Measurements from ENCODE around the gene MLLT3. TPM values are rescaled to one million over a fixed set of nuclear protein-coding genes. Genes with fewer than 3 reads are reported as not detected.

Gene MLLT3
- total RNA-seq, 1 donor from 2014 or later = 65.8 TPM

DNA sequence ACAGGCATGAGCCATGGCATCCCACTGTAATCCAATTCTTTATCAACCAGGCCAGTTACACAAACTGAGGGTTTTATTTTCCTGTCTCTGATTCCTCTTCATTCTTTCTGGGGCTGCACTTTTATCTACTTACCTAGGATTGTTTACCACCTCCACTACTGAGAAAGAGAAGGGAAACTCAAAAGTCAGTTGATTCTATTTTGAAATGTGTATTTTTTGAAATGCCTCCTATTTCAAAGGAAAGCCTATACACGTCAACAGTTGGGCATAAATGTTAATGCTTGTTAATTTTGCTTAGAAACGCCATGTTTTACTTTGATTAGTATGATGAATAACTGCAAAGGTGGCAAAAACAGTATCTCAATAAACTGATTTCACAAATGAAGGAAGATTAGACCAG lies 92.5 kb downstream of the MLLT3 start:
- H3K27ac ChIP-seq (ENCODE audit: low read depth, low read length) = no peak overlapping the region

DNA sequence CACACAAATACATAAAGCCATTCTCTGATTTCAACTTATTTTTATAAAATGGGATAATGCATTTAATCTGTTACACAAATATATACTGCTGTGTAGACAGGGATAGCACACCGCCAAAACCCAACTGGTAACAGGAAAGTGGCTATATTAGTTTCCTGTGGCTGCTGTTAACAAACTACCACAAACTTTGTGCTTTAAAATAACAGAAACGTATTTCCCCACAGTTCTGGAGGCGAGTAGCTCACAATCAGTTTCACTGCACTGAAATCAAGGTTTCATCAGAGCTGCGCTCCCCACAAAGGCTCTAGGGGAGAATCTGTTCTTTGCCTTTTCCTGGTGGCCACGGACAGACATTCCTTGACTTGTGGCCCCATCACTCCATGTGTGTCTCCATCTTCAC lies 94.0 kb downstream of the MLLT3 start:
- no peak overlapping the region for H3K4me3 ChIP-seq (ENCODE audit: low read length in 3 of 3)
- no peaks in the 10 kb centered on the region for H3K9me3 ChIP-seq (ENCODE audit: control insufficient read depth in 3 of 3, low read length in 3 of 3)
- H3K27me3 ChIP-seq (ENCODE audit: control insufficient read depth in 3 of 3, insufficient read depth in 3 of 3, low read length in 3 of 3) = no peaks in the 10 kb centered on the region
- H3K27ac ChIP-seq (ENCODE audit: low read depth, low read length) = no peak overlapping the region
- H3K36me3 ChIP-seq (ENCODE audit: control insufficient read depth in 3 of 3, insufficient read depth in 3 of 3, low read length in 3 of 3) = no peaks in the 10 kb centered on the region
- no peak overlapping the region for H3K9ac ChIP-seq (ENCODE audit: low read depth in 1 of 3, low read length in 3 of 3)
- peaks cover 0 to 7% (median 3%) of the 10 kb centered on the region in 3 donors for H3K4me1 ChIP-seq (ENCODE audit: control insufficient read depth in 3 of 3, insufficient read depth in 3 of 3, low read length in 3 of 3)

More for the DNA sequence above, 92.5 kb downstream of the MLLT3 start:
- Histone ChIP-seq H3K9ac (ENCODE audit: low read depth in 1 of 3, low read length in 3 of 3) (no peak overlapping the region), H3K4me1 (ENCODE audit: control insufficient read depth in 3 of 3, insufficient read depth in 3 of 3, low read length in 3 of 3) (peaks cover 0 to 7% (median 3%) of the 10 kb centered on the region in 3 donors), H3K9me3 (ENCODE audit: control insufficient read depth in 3 of 3, low read length in 3 of 3) (no peaks in the 10 kb centered on the region), H3K36me3 (ENCODE audit: control insufficient read depth in 3 of 3, insufficient read depth in 3 of 3, low read length in 3 of 3) (no peaks in the 10 kb centered on the region), H3K27me3 (ENCODE audit: control insufficient read depth in 3 of 3, insufficient read depth in 3 of 3, low read length in 3 of 3) (no peaks in the 10 kb centered on the region), H3K4me3 (ENCODE audit: low read length in 3 of 3) (no peak overlapping the region)

DNA sequence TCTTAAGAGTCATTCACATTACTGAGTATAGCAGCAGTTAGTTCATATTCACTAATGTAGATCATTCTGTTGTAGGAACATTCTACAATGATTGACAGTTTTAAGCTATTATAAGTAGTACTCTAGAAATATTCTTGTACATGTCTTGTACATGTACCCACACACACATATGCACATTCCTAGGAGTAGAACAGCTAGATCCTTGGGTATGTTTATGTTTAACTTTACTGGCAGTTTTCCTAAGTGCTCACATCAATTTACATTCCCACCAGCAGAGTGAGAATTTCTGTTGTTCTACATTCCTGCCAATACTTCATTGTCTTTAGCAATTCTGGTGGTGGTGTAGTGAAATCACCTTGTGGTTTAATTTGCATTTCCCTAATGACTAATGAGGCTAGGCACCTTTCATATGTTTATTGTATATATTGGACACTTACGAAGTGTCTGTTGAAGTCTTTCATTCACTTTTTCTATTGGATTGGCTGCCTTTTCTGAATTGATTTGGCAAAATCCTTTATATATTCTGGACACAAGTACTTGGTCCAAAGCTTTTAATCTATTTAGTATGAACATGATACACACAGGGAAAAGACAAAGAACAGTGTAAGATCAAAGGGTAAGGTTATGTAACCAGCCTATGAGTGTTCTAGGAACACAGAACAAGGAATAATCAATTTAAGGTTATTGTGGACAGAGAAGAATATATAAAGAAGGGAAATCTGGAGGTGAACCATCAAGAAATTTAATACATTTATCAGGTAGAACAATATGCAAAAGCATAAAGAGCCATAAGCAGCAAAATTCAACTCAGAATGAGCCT lies 95.6 kb downstream of the MLLT3 start:
- no peaks in the 10 kb centered on the region for H3K4me1 ChIP-seq (ENCODE audit: control insufficient read depth in 3 of 3, insufficient read depth in 3 of 3, low read length in 3 of 3)
- H3K27me3 ChIP-seq (ENCODE audit: control insufficient read depth in 3 of 3, insufficient read depth in 3 of 3, low read length in 3 of 3) = no peaks in the 10 kb centered on the region
- no peak overlapping the region for H3K4me3 ChIP-seq (ENCODE audit: low read length in 3 of 3)
- no peak overlapping the region for H3K27ac ChIP-seq (ENCODE audit: low read depth, low read length)
- H3K9me3 ChIP-seq (ENCODE audit: control insufficient read depth in 3 of 3, low read length in 3 of 3) = no peaks in the 10 kb centered on the region
- H3K36me3 ChIP-seq (ENCODE audit: control insufficient read depth in 3 of 3, insufficient read depth in 3 of 3, low read length in 3 of 3) = no peaks in the 10 kb centered on the region
- no peak overlapping the region for H3K9ac ChIP-seq (ENCODE audit: low read depth in 1 of 3, low read length in 3 of 3)

DNA sequence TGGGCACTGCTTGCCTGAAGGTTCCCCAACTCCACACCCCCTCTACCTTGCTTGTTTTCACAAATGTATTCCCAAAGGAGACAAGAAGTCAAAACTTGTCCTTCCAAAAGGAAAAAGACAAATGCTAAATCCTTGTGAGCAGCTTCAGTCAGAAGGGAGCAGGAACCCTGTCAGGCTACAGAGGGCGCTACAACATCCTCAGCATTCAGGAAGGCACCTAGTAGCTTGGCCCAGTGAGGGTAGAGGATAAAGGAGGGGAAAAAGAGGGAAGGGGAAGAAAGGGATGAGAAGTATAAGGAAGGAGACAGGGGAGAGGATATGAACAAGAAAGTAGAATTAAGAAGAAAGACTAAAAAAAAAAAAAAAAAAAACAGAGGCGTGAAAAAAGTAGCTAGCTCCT lies 97.5 kb downstream of the MLLT3 start:
- Histone ChIP-seq H3K36me3 (ENCODE audit: control insufficient read depth in 3 of 3, insufficient read depth in 3 of 3, low read length in 3 of 3) (no peaks in the 10 kb centered on the region), H3K27ac (ENCODE audit: low read depth, low read length) (no peak overlapping the region), H3K9ac (ENCODE audit: low read depth in 1 of 3, low read length in 3 of 3) (no peak overlapping the region), H3K4me3 (ENCODE audit: low read length in 3 of 3) (no peak overlapping the region), H3K27me3 (ENCODE audit: control insufficient read depth in 3 of 3, insufficient read depth in 3 of 3, low read length in 3 of 3) (no peaks in the 10 kb centered on the region), H3K4me1 (ENCODE audit: control insufficient read depth in 3 of 3, insufficient read depth in 3 of 3, low read length in 3 of 3) (no peaks in the 10 kb centered on the region), H3K9me3 (ENCODE audit: control insufficient read depth in 3 of 3, low read length in 3 of 3) (no peaks in the 10 kb centered on the region)

DNA sequence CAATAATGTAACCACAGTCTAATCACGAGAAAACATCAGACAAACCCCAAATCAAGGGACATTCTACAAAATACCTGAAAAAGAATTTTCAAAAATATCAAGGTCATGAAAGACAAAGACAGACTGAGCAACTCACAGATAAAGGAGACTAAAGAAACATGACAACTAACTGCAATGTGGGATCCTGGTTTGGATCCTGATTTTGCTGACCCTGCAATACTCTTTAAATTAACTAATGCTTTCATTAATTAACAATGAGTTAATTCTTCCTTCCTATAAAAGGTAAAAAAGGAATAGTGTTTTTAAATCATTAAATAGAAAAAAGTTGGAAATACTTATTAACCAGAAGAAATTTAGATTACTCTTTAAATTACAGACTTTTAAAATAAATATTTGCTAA lies 103.6 kb downstream of the MLLT3 start:
- H3K36me3 ChIP-seq (ENCODE audit: control insufficient read depth in 3 of 3, insufficient read depth in 3 of 3, low read length in 3 of 3) = no peaks in the 10 kb centered on the region
- no peak overlapping the region for H3K9ac ChIP-seq (ENCODE audit: low read depth in 1 of 3, low read length in 3 of 3)
- H3K27ac ChIP-seq (ENCODE audit: low read depth, low read length) = no peak overlapping the region
- no peaks in the 10 kb centered on the region for H3K27me3 ChIP-seq (ENCODE audit: control insufficient read depth in 3 of 3, insufficient read depth in 3 of 3, low read length in 3 of 3)
- H3K9me3 ChIP-seq (ENCODE audit: control insufficient read depth in 3 of 3, low read length in 3 of 3) = no peaks in the 10 kb centered on the region
- no peak overlapping the region for H3K4me3 ChIP-seq (ENCODE audit: low read length in 3 of 3)
- peaks cover 0 to 5% (median 0%) of the 10 kb centered on the region in 3 donors for H3K4me1 ChIP-seq (ENCODE audit: control insufficient read depth in 3 of 3, insufficient read depth in 3 of 3, low read length in 3 of 3)

DNA sequence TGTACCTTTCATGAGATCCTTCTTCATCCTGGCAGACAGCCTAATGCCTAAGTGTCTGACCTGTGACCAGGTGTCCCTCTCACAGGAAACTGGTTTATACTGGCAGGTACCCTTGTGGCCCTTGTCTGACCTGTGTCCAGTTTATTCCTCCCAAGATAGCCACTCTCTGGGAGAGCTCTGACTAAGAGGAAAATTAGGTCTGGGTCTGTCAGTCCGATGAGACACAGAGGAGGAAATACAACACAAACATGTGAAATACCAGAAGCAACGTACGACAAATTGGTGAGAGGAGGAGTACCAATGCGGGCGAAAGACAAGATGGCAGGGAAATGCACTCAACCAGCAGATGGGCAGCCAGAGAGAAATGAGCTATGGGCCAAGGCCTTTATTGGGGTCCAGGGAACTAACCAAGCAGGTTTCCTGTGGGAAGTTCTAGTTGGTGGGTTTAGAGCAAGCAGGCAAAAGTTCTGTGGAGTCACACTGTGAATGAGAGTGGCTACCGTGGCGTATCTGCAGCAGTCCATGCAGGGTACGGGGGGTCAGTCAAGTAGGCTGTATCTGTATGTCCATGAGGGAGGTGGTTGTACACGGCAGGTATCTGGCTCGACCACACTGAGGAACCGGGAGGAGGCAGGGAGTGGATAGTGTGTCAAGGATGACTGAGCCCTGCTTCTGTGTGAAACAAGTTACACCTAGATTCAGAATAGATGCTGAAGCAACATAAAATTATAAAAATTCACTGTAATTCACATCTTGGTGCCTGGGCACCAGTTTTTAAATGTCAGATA lies 109.0 kb downstream of the MLLT3 start:
- Histone ChIP-seq H3K9me3 (ENCODE audit: control insufficient read depth in 3 of 3, low read length in 3 of 3) (no peaks in the 10 kb centered on the region), H3K4me3 (ENCODE audit: low read length in 3 of 3) (no peak overlapping the region), H3K27me3 (ENCODE audit: control insufficient read depth in 3 of 3, insufficient read depth in 3 of 3, low read length in 3 of 3) (no peaks in the 10 kb centered on the region), H3K4me1 (ENCODE audit: control insufficient read depth in 3 of 3, insufficient read depth in 3 of 3, low read length in 3 of 3) (peaks cover 3 to 11% (median 6%) of the 10 kb centered on the region in 3 donors), H3K36me3 (ENCODE audit: control insufficient read depth in 3 of 3, insufficient read depth in 3 of 3, low read length in 3 of 3) (no peaks in the 10 kb centered on the region), H3K9ac (ENCODE audit: low read depth in 1 of 3, low read length in 3 of 3) (no peak overlapping the region), H3K27ac (ENCODE audit: low read depth, low read length) (no peak overlapping the region)

DNA sequence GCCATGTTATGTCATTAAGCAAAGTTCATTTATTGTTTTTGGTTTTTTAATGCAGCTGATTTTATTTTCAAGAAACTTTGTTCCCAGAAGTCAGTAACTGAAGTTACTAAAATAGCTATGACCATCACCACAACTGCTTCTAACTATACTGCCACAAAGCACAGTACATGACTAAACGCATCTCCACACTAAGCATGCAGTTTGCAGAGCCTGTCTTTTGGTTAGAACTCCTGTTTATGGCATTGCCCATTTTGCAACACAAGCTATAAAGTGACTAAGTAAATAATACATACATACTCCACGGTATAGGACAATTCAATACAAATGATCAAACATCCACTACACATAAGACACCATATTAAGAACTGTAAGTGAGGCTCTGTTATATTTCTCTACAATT lies 109.7 kb downstream of the MLLT3 start:
- Histone ChIP-seq H3K27me3 (ENCODE audit: control insufficient read depth in 3 of 3, insufficient read depth in 3 of 3, low read length in 3 of 3) (no peaks in the 10 kb centered on the region), H3K9me3 (ENCODE audit: control insufficient read depth in 3 of 3, low read length in 3 of 3) (no peaks in the 10 kb centered on the region), H3K36me3 (ENCODE audit: control insufficient read depth in 3 of 3, insufficient read depth in 3 of 3, low read length in 3 of 3) (no peaks in the 10 kb centered on the region), H3K4me3 (ENCODE audit: low read length in 3 of 3) (no peak overlapping the region), H3K27ac (ENCODE audit: low read depth, low read length) (no peak overlapping the region), H3K4me1 (ENCODE audit: control insufficient read depth in 3 of 3, insufficient read depth in 3 of 3, low read length in 3 of 3) (peaks cover 3 to 11% (median 6%) of the 10 kb centered on the region in 3 donors), H3K9ac (ENCODE audit: low read depth in 1 of 3, low read length in 3 of 3) (no peak overlapping the region)

DNA sequence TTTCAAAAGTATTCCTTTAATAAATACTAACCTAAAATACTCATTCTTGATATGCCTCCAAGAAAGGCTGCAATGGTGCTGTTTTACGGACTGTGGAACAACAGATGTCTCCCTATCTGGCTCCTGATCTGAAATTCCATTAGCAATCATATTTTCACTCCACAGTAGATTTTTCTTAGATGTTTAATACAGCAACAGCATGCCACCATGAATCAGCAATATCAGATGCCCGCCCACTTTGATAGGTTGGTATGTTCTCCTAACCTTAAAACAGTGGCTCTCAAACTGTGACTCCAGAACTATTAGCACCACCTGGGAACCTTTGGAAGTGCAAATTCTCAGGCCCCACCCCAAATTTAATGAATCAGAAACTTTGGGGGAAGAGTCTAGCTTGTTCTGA lies 110.2 kb downstream of the MLLT3 start:
- Histone ChIP-seq H3K36me3 (ENCODE audit: control insufficient read depth in 3 of 3, insufficient read depth in 3 of 3, low read length in 3 of 3) (no peaks in the 10 kb centered on the region), H3K27me3 (ENCODE audit: control insufficient read depth in 3 of 3, insufficient read depth in 3 of 3, low read length in 3 of 3) (no peaks in the 10 kb centered on the region), H3K4me3 (ENCODE audit: low read length in 3 of 3) (no peak overlapping the region), H3K27ac (ENCODE audit: low read depth, low read length) (no peak overlapping the region), H3K9ac (ENCODE audit: low read depth in 1 of 3, low read length in 3 of 3) (no peak overlapping the region), H3K4me1 (ENCODE audit: control insufficient read depth in 3 of 3, insufficient read depth in 3 of 3, low read length in 3 of 3) (peaks cover 3 to 11% (median 6%) of the 10 kb centered on the region in 3 donors), H3K9me3 (ENCODE audit: control insufficient read depth in 3 of 3, low read length in 3 of 3) (no peaks in the 10 kb centered on the region)

DNA sequence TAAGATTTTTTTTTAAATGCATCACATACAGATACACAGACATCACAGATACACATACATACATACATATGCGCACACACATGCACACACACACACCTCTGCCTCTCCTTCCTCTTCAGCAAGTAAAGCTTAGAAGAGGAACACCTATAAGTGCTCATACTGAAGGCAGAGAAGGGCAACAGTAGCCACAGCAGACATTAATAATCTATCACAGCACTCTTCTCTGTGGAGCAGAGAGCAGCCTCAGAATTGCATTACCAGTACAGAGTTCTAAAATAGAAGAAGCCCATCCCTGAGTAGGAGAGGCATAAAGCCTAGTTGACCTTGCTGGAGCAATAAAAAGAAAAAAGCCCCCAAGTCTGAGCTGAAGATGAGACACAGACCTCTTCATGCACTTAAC lies 110.6 kb downstream of the MLLT3 start:
- H3K4me3 ChIP-seq (ENCODE audit: low read length in 3 of 3) = no peak overlapping the region
- peaks cover 3 to 11% (median 6%) of the 10 kb centered on the region in 3 donors for H3K4me1 ChIP-seq (ENCODE audit: control insufficient read depth in 3 of 3, insufficient read depth in 3 of 3, low read length in 3 of 3)
- no peaks in the 10 kb centered on the region for H3K36me3 ChIP-seq (ENCODE audit: control insufficient read depth in 3 of 3, insufficient read depth in 3 of 3, low read length in 3 of 3)
- H3K9ac ChIP-seq (ENCODE audit: low read depth in 1 of 3, low read length in 3 of 3) = no peak overlapping the region
- H3K27me3 ChIP-seq (ENCODE audit: control insufficient read depth in 3 of 3, insufficient read depth in 3 of 3, low read length in 3 of 3) = no peaks in the 10 kb centered on the region
- no peaks in the 10 kb centered on the region for H3K9me3 ChIP-seq (ENCODE audit: control insufficient read depth in 3 of 3, low read length in 3 of 3)
- H3K27ac ChIP-seq (ENCODE audit: low read depth, low read length) = no peak overlapping the region

DNA sequence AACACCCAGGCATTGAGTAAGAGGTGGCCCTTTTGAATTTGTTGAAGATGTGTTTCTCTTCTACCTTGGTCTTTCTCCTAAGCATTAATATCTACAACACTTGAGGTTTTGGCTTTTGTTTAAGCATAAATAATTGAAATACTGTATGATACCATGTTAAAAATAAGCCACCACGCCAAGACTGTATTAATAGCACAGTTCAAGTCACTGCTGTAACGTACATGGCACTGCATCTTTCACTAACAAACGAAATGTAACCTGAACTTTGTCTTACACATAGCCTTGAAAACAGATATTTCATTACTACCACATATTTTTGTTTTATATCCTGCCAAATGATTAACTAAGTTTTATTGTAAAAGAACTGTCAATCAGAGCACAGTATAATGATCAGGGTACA lies 112.8 kb downstream of the MLLT3 start:
- H3K4me1 ChIP-seq (ENCODE audit: control insufficient read depth in 3 of 3, insufficient read depth in 3 of 3, low read length in 3 of 3) = peaks cover 3 to 11% (median 11%) of the 10 kb centered on the region in 3 donors

More for the DNA sequence above, 112.8 kb downstream of the MLLT3 start:
- Histone ChIP-seq H3K4me3 (ENCODE audit: low read length in 3 of 3) (no peak overlapping the region), H3K27me3 (ENCODE audit: control insufficient read depth in 3 of 3, insufficient read depth in 3 of 3, low read length in 3 of 3) (no peaks in the 10 kb centered on the region), H3K9ac (ENCODE audit: low read depth in 1 of 3, low read length in 3 of 3) (no peak overlapping the region), H3K9me3 (ENCODE audit: control insufficient read depth in 3 of 3, low read length in 3 of 3) (no peaks in the 10 kb centered on the region), H3K27ac (ENCODE audit: low read depth, low read length) (no peak overlapping the region), H3K36me3 (ENCODE audit: control insufficient read depth in 3 of 3, insufficient read depth in 3 of 3, low read length in 3 of 3) (no peaks in the 10 kb centered on the region)

All from skeletal muscle tissue (tissue), 4 donors.